Calu3 (cell line): ENCODE data around the gene MSRB2. TPM values are rescaled to one million over a fixed set of nuclear protein-coding genes. Genes with fewer than 3 reads are reported as not detected.
"Not testable (repeated sequence)": the region's sequence is repeated elsewhere in the genome, so short reads cannot be mapped to it uniquely, and the experiment has no call there.

ENCODE experiments used
- BruUV-seq: library from RNA; stranded (reverse); fragments of 400-500 nt; replicated peaks from 2 replicates; lab custom pipeline; 2021; lab: Mats Ljungman, UMichigan
- CTCF ChIA-PET: fragments of 300-600 bp; sonication (Branson Sonifier 250); formaldehyde crosslinking; loops from one replicate; lab custom pipeline; 2022; ENCODE audit warnings: antibody characterized with exemption; lab: Charles Lee
- DNase-seq: peaks from one replicate; pipeline ENCODE4 v3.0.0; 2022
- H3K27ac Mint-ChIP-seq: one replicate; pipeline ENCODE4 v1.8.0; 2022; ENCODE audit warnings: mixed read lengths; ENCODE audit not compliant: unreplicated experiment
- H3K27me3 Mint-ChIP-seq: one replicate; pipeline ENCODE4 v1.8.0; 2022; ENCODE audit warnings: mixed read lengths; ENCODE audit not compliant: unreplicated experiment
- H3K36me3 Mint-ChIP-seq: one replicate; pipeline ENCODE4 v1.8.0; 2022; ENCODE audit warnings: mild to moderate bottlenecking, moderate library complexity, mixed read lengths; ENCODE audit not compliant: insufficient read depth, unreplicated experiment
- H3K4me1 Mint-ChIP-seq: one replicate; pipeline ENCODE4 v1.8.0; 2022; ENCODE audit warnings: mild to moderate bottlenecking, low read depth, mixed read lengths; ENCODE audit not compliant: unreplicated experiment
- H3K4me3 Mint-ChIP-seq: one replicate; pipeline ENCODE4 v1.8.0; 2022; ENCODE audit warnings: mild to moderate bottlenecking, low read depth, moderate library complexity, mixed read lengths; ENCODE audit not compliant: unreplicated experiment
- H3K9me3 Mint-ChIP-seq: one replicate; pipeline ENCODE4 v1.8.0; 2022; ENCODE audit warnings: low read depth, mixed read lengths; ENCODE audit not compliant: unreplicated experiment
- intact Hi-C: fragments of 100-400 bp; cut with micrococcal nuclease; formaldehyde crosslinking; loops from one replicate; pipeline ENCODE4 v1.10.0; 2022; ENCODE audit not compliant: unreplicated experiment
- total RNA-seq: library from RNA; stranded (reverse); gene quantifications from 2 replicates; pipeline ENCODE4 v1.2.3, GENCODE V29; 2022
- TF ChIP-seq, protein P1 (sequence below): fragments of 200-600 bp; IDR thresholded peaks from one replicate; pipeline ENCODE4 v1.8.0; 2022; ENCODE audit warnings: antibody characterized with exemption; ENCODE audit not compliant: unreplicated experiment

MSRB2 gene
- total RNA-seq, 1 experiment from 2014 or later = 12.6 TPM

DNA sequence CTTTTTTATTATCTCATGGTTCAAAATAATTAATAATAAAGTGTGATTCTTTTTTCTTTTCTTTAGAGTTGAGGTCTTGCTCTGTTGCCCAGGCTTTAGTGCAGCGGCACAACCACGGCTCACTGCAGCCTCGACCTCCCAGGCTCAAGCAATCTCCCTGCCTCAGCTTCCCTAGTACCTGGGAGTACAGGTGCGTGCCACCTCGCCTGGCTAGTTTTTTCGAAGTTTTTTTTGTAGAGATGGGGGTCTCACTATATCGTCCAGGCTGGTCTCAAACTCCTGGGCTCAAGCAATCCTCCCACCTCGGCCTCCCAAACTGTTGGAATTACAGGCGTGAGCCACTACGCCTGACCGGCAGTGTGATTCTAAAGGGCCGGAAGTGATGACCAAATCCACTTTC is 28.0 kb upstream of the MSRB2 start:
- Mint-ChIP-seq H3K36me3 (no peaks in the 10 kb centered on the region), H3K4me3 (no peak overlapping the region), H3K27ac (no peak overlapping the region), H3K27me3 (no peaks in the 10 kb centered on the region), H3K9me3 (no peaks in the 10 kb centered on the region), H3K4me1 (peaks cover 18% of the 10 kb centered on the region)
- BruUV-seq = no TSS peak
- TF ChIP-seq, protein P1, sequence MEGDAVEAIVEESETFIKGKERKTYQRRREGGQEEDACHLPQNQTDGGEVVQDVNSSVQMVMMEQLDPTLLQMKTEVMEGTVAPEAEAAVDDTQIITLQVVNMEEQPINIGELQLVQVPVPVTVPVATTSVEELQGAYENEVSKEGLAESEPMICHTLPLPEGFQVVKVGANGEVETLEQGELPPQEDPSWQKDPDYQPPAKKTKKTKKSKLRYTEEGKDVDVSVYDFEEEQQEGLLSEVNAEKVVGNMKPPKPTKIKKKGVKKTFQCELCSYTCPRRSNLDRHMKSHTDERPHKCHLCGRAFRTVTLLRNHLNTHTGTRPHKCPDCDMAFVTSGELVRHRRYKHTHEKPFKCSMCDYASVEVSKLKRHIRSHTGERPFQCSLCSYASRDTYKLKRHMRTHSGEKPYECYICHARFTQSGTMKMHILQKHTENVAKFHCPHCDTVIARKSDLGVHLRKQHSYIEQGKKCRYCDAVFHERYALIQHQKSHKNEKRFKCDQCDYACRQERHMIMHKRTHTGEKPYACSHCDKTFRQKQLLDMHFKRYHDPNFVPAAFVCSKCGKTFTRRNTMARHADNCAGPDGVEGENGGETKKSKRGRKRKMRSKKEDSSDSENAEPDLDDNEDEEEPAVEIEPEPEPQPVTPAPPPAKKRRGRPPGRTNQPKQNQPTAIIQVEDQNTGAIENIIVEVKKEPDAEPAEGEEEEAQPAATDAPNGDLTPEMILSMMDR = no peak
- intact Hi-C loops = loop anchor here (5.0 kb wide), 2 partner anchors 510 to 1075 kb away; no protein-coding TSS in a partner anchor
- no peak for DNase-seq
- CTCF ChIA-PET = no interaction called here

- intact Hi-C loops = loop anchor here (2.0 to 5.0 kb wide), 3 partner anchors 79 to 1076 kb away; no protein-coding TSS in a partner anchor
- TF ChIP-seq, protein P1 = peak; percentile 81
- Mint-ChIP-seq H3K36me3 (no peaks in the 10 kb centered on the region), H3K4me1 (peaks cover 18% of the 10 kb centered on the region), H3K4me3 (no peak overlapping the region), H3K9me3 (no peaks in the 10 kb centered on the region), H3K27ac (no peak overlapping the region), H3K27me3 (no peaks in the 10 kb centered on the region)
- DNase-seq = peak; percentile 73
- no TSS peak for BruUV-seq
- CTCF ChIA-PET = no interaction called here
Observed at GRCh38 chr10:23067939-23068775, 27.2 kb upstream of the MSRB2 start.

- Mint-ChIP-seq H3K27me3 (no peaks in the 10 kb centered on the region), H3K27ac (no peak overlapping the region), H3K36me3 (no peaks in the 10 kb centered on the region), H3K9me3 (no peaks in the 10 kb centered on the region), H3K4me3 (no peak overlapping the region), H3K4me1 (peaks cover 18% of the 10 kb centered on the region)
- DNase-seq = no peak
- TF ChIP-seq, protein P1 = no peak
- no TSS peak for BruUV-seq
- CTCF ChIA-PET = no interaction called here
- intact Hi-C loops = loop anchor here (2.0 to 5.0 kb wide), 3 partner anchors 80 to 1077 kb away; no protein-coding TSS in a partner anchor
Observed at GRCh38 chr10:23069019-23069815, 26.2 kb upstream of the MSRB2 start.

DNA sequence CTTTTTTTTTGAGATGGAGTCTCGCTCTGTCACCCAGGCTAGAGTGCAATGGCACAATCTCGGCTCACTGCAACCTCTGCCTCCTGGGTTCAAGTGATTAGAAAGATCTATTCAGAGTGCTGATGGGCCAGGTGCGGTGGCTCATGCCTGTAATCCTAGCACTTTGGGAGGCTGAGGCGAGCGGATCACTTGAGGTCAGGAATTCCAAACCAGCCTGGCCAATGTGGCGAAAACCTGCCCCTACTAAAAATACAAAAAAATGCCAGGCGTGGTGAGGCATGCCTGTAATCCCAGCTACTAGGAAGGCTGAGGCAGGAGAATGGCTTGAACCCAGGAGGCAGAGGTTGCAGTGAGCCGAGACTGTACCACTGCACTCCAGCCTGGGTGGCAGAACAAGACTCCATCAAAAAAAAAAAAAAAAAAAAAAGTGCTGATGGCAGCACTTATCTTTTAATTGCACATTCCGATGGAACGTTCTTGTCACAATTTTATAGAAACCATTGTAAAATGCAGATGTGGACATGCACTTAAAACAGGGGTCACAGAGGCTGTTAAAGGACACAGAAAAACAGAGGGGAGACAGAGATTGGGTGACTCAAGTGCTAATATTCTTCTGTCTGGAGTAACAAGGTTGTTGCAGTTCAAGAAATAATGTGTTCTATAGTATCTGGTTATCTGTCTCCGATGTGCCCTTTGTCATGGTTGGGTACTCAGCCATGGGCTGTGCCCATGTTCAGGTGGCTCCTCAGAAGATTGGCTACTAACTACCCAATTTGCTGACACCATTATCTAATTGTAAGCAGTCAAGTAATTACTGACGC is 25.1 kb upstream of the MSRB2 start:
- H3K27me3 Mint-ChIP-seq, H3K9me3 Mint-ChIP-seq, CTCF ChIA-PET, intact Hi-C loops, DNase-seq, H3K4me3 Mint-ChIP-seq, H3K27ac Mint-ChIP-seq, H3K36me3 Mint-ChIP-seq, BruUV-seq: not testable (repeated sequence)
- peaks cover 15% of the 10 kb centered on the region for H3K4me1 Mint-ChIP-seq
